ENCODE data around the gene PLEKHG4B.

DNA sequence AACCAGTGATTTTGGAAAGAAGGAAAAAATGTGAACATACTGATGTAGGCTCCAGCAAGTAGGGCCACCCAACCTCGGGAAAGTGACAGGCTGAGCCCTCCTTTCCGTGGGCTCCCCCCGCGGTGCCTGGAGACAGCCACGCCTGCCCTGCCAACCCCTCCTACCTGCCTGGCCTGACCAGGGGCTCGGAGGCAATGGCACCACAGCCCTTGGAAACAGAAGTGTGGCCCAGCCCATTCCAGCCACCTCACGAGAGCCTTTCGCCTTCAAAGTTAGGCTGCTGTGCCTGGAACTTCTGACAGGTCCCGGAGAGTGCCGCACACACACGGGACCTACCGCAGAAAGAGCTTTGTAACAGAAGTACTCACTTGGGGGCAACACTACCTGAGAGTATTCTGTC lies 49.8 kb downstream of the PLEKHG4B start:
- TF ChIP-seq, protein P1, sequence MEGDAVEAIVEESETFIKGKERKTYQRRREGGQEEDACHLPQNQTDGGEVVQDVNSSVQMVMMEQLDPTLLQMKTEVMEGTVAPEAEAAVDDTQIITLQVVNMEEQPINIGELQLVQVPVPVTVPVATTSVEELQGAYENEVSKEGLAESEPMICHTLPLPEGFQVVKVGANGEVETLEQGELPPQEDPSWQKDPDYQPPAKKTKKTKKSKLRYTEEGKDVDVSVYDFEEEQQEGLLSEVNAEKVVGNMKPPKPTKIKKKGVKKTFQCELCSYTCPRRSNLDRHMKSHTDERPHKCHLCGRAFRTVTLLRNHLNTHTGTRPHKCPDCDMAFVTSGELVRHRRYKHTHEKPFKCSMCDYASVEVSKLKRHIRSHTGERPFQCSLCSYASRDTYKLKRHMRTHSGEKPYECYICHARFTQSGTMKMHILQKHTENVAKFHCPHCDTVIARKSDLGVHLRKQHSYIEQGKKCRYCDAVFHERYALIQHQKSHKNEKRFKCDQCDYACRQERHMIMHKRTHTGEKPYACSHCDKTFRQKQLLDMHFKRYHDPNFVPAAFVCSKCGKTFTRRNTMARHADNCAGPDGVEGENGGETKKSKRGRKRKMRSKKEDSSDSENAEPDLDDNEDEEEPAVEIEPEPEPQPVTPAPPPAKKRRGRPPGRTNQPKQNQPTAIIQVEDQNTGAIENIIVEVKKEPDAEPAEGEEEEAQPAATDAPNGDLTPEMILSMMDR (IDR thresholded peaks at IDR 0.05 in 2 of 3, conservative IDR thresholded peaks at IDR 0.05 in 1 of 3; ENCODE audit: borderline replicate concordance in 1 of 3, insufficient read depth in 1 of 3, low read depth in 2 of 3, low read length in 2 of 3): no peak
- TF ChIP-seq POLR2A (IDR thresholded peaks at IDR 0.05; ENCODE audit: borderline replicate concordance, extremely low read depth, insufficient read depth, insufficient read length): no peak
- no peak for TF ChIP-seq SIN3A (IDR thresholded peaks at IDR 0.05; ENCODE audit: low read depth)
- TF ChIP-seq, protein P2, sequence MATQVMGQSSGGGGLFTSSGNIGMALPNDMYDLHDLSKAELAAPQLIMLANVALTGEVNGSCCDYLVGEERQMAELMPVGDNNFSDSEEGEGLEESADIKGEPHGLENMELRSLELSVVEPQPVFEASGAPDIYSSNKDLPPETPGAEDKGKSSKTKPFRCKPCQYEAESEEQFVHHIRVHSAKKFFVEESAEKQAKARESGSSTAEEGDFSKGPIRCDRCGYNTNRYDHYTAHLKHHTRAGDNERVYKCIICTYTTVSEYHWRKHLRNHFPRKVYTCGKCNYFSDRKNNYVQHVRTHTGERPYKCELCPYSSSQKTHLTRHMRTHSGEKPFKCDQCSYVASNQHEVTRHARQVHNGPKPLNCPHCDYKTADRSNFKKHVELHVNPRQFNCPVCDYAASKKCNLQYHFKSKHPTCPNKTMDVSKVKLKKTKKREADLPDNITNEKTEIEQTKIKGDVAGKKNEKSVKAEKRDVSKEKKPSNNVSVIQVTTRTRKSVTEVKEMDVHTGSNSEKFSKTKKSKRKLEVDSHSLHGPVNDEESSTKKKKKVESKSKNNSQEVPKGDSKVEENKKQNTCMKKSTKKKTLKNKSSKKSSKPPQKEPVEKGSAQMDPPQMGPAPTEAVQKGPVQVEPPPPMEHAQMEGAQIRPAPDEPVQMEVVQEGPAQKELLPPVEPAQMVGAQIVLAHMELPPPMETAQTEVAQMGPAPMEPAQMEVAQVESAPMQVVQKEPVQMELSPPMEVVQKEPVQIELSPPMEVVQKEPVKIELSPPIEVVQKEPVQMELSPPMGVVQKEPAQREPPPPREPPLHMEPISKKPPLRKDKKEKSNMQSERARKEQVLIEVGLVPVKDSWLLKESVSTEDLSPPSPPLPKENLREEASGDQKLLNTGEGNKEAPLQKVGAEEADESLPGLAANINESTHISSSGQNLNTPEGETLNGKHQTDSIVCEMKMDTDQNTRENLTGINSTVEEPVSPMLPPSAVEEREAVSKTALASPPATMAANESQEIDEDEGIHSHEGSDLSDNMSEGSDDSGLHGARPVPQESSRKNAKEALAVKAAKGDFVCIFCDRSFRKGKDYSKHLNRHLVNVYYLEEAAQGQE (IDR thresholded peaks at IDR 0.05; ENCODE audit: low read depth): no peak
- TF ChIP-seq ZNF274 (IDR thresholded peaks at IDR 0.05; ENCODE audit: low read depth, low read length): no peak
- TF ChIP-seq TCF7L2 (IDR thresholded peaks at IDR 0.05; ENCODE audit: borderline replicate concordance, extremely low read depth, insufficient read depth, insufficient read length): no peak

Measured in HCT116 (cell line).